ELF-1 (cell line): ENCODE measurements around the gene FSTL4.
A peak's percentile ranks its signal among the peaks of the same experiment; 100 is the strongest.

Source experiments
- DNase-seq: peaks from one replicate; pipeline ENCODE4 v3.0.0-alpha.2; 2016; ENCODE audit warnings: low read depth, low spot score

FSTL4 gene

DNA sequence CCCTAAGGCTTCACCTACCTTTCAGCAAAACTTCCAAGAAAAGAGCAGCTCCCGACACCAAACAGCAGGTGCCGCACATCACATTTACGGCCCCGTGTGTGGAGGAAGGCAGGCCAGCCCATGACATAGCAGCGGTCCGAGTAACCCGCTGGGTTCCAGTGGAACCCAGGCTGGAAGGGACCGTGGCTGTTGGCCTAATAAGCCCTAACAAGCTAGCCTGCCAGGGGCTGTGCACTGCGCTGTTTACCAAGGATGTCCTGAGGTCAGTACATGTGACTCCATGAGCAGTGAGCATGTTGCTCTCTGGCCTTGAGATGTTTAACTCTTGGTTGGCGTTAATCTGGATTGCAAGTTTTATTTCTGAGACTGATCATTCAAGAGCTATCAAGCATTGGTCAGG is 131.5 kb downstream of the FSTL4 start:
- no peak for DNase-seq

DNA sequence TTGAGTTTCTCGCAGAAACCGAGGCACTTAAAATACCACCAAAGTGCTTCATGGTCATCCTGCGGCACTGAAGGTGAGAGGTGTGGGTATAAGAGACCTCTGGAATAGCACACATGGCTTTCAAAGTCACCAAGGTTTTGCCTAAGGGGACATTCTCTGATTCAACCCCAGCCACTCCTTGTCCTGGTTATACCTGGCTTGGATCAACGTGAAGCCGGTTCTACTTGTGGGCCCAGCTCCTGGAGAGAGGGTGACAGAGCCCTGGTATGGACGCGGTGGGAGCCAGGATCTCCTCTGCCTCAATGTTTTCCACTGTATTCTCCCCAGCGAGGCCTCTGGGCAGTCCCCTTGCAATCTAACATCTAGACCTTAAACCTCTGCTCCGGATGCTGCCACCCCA is 132.0 kb downstream of the FSTL4 start:
- DNase-seq: peak; percentile 46

GRCh38 chr5:133478199-133478985 is 133.9 kb downstream of the FSTL4 start:
- no peak for DNase-seq

- DNase-seq: peak; percentile 34
Measured at GRCh38 chr5:133475986-133476385, 136.4 kb downstream of the FSTL4 start.

DNA sequence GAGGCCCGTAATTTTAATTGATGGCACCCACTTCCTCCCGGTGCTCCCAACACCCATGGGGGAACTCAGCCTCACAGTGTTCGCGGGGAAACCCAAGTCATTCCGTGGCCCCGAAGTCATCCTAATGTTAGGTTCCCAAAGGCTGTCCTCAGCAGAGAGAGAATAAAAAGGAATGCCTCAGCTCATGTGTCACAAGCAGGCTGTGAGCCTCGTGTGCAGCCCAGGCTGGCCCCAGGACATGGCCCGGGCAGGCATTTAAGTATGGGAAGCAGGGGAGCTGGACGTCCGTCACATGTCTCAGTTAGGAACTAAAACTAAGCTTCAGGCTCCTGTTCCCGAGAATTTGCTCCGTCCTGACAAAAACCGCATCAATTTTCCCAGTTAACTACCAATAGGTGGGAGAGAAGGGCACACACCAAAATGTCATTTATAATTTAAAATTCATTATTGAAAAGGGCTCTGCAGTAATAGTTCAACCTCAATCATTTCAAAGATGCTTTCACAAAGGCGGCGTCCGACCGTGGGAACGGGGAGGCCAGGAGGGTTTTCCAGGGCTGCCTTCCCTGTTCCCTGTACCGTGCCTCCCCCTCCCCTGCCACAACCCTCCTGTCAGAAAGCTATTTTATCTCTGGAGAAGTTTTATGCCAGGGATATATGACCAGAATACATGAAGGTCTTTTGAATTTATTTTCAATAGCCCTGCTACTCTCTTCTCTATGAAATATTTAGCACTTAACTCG is 137.3 kb downstream of the FSTL4 start:
- peak; percentile 53 for DNase-seq

DNA sequence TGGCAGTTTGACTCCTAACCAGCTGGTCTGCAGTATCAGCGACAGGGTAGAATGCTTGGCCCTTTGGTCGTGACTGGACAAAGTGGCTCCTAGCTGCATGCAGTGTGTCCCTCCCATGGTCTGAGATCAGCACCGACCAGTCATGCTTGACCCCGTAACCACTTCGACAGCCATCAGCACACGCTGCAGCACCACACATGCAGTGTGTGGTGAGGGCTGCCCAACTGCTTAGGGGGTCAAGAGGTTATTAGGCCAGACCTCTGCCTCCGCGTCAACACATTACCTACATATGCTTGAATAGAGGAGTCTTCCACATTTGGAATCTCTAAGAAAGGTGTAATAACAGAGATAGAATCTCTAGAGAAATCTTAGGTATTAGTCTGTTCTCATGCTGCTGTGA is 139.1 kb downstream of the FSTL4 start:
- DNase-seq: no peak

DNA sequence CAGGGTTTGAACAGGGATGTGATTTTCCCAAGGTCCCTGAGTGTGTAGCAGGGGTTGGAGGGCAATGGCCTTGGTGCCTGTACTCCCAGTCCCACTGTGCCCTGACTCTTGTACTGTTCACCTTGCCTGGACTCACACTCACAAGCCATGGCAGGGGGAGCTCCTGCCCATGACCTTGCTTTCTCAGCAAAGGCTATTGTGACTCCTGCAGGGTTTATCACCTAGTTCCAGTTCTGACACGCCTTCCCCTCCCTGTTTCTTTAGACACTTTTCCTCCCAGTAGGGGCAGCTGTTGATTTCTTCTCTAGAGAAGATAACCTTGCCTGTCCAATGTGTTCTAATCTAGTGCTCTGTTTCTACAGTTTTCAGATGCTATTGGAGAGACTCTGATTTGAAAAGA is 139.5 kb downstream of the FSTL4 start:
- no peak for DNase-seq

- no peak for DNase-seq
Measured at GRCh38 chr5:133471699-133472098, 140.6 kb downstream of the FSTL4 start.

GRCh38 chr5:133470841-133471240 is 141.5 kb downstream of the FSTL4 start:
- DNase-seq: no peak

GRCh38 chr5:133469846-133470245 is 142.5 kb downstream of the FSTL4 start:
- no peak for DNase-seq

DNA sequence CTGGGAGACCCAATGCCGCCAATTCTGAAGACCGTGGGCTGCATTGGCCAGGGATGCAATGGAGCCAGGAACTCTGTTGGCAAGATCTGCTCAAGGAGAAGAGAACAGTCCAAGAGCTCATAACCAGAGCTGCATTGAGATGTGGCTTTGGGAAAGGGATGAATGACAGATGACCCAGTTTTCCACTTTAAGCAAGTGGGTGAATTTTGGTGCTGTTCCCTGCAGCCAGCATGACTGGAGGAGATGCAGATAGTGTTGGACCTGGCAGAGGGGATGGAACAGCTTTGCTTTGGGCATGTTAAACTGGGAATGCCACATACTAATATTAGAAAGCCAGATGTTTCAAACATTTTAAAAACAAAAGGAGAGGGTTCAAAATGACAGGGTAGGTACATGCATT is 143.1 kb downstream of the FSTL4 start:
- DNase-seq: no peak

DNA sequence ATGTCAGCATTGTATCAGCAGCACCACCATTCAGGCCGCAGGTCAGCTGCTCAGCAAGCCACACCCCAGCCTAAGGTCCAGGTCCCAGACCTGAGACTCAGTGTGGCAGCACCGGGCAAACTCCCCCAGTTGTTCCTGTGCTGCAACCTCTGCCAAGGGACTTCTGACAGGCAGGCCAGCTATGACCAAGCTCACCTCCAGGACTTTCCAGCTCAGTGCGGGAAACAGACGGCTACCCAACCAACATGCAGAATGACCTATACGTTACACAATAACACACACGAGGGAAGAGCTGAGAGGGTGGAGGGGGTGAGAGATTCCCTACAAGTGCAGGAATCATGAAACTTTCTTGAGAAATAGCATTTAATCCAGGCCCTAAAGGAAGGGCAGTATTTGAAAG is 143.7 kb downstream of the FSTL4 start:
- no peak for DNase-seq

DNA sequence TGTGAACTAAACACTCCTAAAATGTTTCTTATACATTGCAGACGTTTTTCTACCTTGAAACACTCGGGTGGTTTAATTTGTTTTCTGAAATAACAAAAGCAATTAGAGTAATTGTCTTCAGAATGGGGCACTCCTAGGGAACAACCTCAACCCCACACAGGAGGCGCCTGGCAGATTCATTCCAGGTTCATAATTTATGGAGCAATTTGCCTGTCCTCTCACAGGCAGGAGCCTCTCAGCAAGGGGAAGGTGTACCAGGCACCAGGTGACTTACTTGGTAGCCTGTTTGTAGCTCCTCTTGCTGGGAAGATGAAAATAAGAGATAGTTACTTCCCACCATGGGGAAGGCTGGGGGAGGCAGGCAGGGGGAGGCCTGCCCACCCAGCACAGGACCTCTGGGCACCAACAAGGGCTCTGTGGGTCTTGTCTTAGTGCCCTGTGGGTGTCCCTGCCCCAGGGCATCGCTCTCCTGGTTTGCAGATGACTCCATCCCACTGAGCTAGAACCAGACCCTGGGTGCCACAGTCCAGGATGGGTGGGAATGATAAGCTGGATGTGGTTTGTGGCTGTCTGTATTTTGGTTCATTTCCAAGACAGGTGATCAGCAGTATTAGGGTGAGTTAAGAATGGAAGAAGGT is 144.4 kb downstream of the FSTL4 start:
- DNase-seq: no peak

DNA sequence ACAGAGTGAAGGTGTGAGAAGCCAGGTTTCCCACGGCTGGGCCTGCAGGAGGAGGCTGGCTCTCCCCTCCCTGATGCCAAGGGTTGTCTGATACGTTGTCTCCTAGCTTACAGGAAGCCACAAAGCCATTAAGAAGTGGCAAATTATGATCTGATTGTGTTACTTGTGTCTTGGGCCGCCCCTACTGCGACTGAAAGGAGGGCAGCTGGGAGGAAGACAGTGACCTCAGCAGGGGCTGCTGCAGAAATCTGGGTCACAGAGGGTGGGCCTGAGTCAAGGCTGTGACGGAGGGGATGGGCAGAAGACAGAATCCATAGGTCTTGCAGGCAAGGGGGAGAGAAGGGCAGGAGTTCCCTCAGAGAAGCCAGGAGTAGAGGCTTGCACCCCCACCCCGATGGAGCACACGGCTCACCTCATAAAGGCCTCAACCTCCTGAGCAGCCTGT is 145.0 kb downstream of the FSTL4 start:
- DNase-seq: no peak

- DNase-seq: no peak
Measured at GRCh38 chr5:133466556-133467334, 145.6 kb downstream of the FSTL4 start.

DNA sequence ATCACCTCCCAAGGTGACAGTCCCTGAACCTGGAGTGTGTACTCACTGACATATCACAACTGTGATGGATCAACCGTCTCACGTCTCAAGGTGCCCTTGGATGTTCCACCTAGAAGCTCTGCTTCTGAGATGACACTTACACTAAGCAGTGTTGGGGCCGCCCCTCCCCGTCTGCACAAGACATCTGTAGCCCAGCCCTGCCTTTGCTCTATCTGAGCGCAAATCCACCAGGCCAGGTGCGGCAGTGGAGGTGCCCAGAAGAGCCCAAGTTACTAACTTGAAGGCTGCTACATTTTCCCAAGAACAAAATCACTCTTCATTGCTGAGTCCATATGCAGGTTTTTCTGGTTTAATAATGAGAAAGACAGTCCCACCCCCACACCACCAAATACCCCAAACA is 148.3 kb downstream of the FSTL4 start:
- no peak for DNase-seq

GRCh38 chr5:133461796-133462516 is 150.4 kb downstream of the FSTL4 start:
- DNase-seq: no peak

DNA sequence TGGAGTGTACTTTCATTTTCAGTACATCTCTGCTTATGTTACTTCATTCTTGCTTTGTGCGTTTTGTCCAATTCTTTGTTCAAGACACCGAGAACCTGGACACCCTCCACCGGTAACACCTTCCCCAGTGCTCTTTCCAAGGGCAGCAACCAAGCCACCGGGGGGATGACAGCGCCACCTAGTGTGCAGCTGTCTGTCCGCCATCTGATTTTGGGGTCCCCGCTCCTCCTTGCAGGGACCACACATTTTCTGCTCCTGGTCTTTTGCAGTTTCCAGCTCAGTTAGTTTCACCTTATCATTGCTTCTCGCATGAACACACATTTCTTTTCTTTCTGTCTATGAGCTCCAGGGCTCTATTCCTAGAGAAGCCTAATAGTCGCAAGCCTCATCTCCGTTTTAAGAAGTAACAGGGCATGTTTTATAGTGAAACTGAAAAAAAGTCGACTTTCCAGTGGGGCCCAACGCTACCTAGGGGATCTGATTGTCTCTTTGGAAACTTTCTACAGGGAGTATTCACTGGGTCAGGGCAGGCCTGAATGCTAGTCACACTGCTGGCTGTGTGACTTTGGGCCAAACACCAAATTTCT is 152.1 kb downstream of the FSTL4 start:
- DNase-seq: peak; percentile 65

DNA sequence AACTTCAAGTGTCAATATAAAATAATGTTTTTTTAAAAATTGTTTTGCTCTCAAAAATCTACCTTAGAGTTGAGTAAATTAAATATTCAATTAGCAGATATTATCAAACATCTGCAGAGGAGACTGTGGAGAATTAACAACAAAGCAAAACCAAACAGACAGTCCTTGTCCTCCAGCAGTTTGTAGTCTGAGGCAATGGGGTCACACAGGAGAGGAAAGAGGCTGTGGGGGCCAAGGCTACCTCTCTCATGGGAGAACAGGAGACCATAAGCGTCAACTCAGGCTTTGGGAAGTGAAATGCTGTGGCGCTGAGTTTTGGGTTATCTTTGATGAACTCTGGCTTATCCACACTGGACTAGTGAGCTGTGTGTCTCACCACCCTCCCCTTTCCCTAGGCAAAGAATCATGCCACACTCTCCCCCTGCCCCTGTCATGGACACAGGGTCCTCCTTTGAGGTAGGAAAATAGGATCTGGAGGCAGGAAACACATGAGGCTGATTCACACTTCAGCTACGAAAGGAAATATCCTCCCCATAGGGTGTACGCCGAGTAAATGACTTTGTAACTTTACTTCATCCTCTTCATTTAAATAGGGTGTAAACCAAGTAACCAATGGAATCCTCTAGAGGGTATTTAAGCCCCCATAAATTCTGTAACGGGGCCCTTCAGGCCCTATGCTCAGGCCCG is 152.7 kb downstream of the FSTL4 start:
- DNase-seq: no peak

- no peak for DNase-seq
Measured at GRCh38 chr5:133458435-133458834, 153.9 kb downstream of the FSTL4 start.
